Stimulated activated CD4-positive, alpha-beta T cell treated with anti-CD3 and anti-CD28 coated beads, TNF-alpha, amount 100 ng/mL, for 4 hours (primary cell): ENCODE measurements around the gene CHRNE.
A peak's percentile ranks its signal among the peaks of the same experiment; 100 is the strongest.
"Not testable (repeated sequence)": the region's sequence is repeated elsewhere in the genome, so short reads cannot be mapped to it uniquely, and the experiment has no call there.

ENCODE experiments used
- DNase-seq, 3 experiments: peaks; one replicate each; pipeline ENCODE4 v3.0.0-alpha.2; 2020; ENCODE audit warnings: low read depth in 3 of 3

CHRNE gene

DNA sequence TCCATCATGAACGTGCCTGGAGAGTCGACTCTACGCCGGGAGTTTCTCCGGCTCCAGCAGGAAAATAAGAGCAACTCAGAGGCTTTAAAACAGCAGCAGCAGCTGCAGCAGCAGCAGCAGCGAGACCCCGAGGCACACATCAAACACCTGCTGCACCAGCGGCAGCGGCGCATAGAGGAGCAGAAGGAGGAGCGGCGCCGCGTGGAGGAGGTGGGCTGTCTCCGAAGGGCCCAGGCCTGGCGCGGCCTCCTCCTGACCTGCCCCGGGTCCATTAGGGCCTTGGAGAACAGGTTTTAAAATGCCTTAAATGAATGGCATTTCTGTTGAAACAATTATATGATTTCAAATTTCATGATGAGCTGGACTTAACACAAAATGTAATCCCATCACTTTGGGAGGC is 15.3 kb downstream of the CHRNE start:
- DNase-seq: no peak

DNA sequence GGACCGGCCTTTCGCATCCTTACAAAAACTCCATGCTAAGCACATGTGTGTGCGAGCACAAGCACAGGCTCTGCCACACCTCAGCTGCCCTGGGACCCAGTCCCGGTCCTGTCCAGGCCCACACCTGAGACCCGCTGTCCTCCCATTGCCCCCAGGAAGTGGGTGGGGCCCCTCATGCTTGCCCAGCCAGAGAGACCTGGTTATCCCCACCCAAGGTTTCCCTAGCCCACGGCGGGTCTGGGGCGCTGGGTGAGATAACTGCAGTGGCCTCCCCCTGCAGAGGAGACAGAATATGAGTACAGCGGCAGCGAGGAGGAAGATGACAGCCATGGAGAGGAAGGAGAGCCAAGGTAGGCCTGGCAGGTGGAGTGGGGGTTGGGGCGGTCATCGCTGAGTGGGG is 16.1 kb downstream of the CHRNE start:
- no peak for DNase-seq

DNA sequence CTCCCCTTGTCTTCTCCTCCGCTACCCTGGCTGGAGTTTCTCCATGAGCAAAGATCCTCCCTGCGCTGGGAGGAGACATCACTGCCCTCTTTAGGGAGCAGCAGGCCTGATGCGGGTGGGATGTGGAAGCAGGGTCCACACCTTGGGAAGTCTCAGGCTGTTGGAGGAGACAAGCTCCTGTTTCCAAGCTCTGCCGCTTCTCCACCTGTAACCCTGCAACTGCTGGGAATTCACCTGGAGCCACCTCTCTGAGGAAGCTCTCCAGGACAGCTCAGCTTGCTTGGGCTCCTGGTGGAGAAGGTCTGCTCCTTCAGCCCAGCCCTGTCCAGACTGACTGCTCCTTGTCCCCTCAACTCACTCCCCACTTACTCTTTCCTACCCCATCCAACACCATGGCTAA is 18.4 kb downstream of the CHRNE start:
- DNase-seq: no peak

DNA sequence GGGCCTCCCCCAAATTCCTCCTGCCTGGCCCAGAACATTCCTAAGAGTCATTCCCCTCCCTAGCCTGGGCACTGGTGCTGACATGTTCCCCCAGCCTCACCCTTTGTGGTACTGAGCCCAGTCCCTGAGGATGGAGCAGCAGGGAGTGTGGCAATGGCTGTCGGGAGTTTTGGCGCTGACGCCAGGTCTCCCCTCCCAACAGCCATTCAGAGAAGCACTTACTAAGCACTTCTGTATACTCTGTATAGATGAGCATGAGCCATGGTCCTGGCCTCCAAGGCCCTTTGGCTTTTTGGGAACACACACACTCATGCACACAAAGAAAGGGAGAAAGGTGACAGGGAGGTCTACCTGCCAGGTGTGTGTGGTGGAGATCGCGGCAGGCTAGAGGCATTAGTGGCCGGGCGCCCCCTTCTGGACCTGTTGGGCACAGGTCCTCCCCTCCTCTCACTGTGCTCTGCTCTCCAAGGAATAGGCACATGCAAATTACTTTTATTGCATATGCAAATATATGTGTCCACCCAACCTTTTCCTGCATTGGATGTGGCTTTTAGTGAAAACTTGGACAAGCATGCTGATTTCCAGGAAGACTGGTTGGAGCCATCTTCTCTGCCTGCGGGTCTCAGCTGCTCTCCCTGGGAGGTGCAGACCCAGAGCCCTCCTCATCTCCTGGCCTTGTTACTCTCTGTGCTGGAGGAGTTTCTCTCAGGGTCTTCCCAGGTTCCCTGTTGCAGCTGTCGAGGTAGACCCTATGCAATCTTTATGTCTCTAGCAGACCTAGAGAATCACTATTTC is 20.9 kb downstream of the CHRNE start:
- DNase-seq: peak in 2 of 3 experiments; percentile 37 to 53

DNA sequence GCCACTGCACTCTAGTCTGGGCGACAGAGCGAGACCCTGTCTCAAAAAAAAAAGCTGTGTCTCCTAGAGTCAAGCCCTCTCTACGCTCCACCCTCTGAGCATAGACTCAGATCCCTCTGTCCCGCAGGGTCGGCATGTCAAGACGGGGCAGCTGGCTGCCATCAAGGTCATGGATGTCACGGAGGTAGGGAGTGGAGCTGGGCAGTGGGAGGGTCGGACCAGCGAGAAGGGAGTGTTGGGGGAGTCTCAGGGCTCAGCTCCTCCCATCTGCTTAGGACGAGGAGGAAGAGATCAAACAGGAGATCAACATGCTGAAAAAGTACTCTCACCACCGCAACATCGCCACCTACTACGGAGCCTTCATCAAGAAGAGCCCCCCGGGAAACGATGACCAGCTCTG is 22.0 kb downstream of the CHRNE start:
- no peak for DNase-seq

DNA sequence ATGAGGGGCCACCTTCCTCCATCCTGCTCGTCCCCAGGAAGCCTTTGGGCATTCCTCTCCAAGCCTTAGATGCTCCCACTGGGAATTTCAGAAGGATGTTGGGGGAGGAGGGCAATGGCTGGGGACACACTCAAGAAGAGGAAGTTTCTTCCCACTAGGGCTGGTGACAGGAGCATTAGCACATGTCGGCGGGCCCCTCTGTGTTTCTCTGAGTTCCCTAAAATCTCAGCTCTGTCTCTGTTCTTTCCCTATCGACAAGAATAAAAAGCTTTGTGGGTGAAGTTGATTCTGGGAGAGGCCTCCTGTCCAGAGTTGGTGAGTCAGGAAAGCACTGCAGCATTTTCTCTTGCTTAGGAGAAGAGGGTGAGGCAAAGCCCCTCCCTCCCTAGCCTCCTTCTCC is 23.3 kb downstream of the CHRNE start:
- DNase-seq: no peak

DNA sequence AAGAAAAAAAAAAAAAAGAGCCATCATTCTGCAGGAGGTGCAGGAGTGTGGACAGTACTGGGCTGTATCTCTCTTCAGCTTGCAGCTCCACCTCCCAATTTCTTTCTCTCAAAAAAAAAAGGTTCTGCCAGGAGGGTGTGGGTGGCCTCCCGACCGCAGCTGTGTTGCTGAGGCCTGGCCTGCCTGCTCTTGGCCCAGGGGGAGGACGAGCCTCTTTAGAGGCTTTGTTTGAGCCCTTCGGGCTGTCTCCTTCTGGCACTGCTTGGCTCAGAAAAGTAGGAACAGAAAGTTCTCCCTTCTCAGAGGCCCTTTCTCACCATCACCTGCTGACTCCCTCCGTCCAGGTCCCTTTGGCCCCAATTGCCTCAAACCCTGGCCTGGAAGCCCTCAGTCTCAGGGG is 25.8 kb downstream of the CHRNE start:
- no peak for DNase-seq

DNA sequence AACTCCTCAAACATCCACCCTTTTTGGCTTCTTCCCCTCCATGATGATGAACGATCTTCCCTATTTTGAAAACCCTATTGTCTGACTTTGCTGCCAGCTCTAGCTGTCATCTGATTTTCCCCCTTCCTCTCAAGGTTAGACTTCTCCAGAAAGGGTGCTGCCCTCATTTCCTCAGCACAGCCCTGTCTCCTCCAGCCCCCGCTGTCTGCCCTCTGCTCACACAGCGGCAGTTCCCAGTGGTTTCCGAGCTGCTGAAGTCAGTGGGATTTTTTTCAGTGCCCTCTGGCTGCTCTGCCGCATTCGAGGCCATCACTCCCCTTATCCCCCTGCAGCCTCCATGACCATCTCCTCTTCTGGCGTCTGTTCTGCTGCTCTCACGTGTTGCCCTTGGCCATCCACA is 30.1 kb downstream of the CHRNE start:
- DNase-seq: no peak

DNA sequence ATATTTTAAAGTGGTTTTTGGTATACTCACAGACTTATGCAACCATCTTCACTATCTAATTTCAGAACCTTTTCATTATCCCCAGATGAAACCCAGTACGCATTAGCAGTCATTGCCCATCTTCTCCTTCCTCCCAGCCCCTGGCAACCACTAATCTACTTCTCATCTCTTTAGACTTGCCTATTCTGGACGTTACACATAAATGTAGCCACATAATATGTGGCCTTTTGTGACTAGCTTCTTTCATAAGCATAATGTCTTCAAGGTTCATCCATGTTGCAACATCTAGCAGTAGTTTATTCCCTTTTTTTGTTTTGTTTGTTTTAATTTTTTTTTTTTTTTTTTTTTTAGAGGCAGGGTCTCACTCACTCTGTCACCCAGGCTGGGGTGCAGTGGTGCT is 32.0 kb downstream of the CHRNE start:
- no peak for DNase-seq

DNA sequence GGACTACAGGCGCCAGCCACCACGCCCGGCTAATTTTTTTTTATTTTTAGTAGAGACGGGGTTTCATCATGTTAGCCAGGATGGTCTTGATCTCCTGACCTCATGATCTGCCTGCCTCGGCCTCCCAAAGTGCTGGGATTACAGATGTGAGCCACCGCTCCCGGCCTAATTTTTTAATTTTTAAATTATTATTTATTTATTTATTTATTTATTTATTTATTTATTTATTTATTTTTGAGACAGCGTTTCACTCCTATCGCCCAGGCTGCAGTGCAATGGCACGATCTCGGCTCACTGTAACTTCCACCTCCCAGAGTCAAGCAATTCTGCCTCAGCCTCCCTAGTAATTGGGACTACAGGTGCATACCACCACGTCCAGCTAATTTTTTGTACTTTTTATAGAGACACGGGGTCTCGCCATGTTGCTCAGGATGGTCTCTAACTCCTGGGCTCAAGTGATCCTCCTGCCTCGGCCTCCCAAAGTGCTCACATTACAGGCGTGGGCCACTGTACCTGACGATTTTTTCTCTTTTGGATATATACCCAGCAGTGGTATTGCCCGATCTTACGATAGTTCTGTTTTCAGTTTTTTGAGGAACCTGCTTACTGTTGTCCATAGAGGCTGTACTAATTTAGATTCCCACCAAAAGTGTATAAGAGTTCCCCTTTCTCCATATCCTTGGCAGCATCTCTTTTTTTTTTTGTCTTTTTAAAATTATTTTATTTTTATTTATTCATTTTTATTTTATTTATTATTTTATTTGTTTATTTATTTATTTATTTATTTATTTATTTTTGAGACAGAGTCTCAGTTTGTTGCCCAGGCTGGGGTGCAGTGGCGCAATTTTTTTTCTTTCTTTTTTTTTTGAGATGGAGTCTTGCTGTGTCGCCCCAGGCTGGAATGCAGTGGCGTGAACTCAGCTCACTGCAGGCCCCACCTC is 33.6 kb downstream of the CHRNE start:
- DNase-seq: not testable (repeated sequence)

DNA sequence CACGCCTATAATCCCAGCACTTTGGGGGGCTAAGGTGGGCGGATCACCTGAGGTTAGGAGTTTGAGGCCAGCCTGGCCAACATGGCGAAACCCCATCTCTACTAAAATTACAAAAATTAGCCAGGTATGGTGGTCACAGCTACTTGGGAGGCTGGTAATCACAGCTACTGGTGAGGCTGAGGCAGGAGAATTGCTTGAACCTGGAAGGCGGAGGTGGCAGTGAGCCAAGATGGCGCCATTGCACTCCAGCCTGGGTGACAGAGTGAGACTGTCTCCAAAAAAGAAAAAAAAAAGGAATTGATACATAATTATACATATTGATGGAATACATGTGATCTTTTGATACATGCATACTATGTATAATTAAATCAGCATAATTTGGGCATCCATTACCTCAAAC is 35.4 kb downstream of the CHRNE start:
- DNase-seq: not testable (repeated sequence)

DNA sequence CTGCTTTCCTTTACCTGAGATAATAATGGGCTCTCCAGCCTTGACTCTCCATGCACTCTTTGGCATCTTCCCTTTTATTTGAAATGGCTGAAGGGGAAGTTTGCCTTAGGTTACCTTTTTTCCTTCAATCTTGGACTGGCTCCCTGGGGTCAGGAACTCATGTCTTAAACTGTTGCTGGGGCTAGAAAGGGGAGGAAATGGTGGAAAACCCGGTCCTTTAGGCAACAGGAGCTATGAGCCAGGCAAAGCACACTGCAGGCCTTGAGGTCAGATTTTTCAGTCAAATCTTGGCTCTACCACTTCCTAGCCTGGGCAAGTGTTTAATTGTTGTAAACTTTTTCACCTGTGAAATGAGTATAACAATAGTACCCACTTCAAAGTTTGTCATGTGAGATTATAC is 39.6 kb downstream of the CHRNE start:
- DNase-seq: no peak

DNA sequence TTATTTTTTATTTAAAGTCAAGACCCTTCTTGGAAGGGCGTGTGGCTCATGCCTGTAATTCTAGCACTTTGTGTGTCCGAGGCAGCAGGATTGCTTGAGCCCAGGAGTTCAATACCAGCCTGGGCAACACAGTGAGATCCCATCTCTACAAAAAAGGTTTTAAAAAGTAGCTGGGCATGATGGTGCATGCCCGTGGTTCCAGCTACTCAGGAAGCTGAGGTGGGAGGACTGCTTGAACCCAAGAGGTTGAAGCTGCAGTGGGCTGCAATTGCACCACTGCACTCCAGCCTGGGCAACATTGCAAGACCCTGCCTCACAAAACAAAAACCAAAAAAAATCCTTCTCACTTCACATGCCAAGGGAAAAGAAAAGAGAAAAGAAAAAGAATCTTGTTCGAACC is 40.2 kb downstream of the CHRNE start:
- no peak for DNase-seq

DNA sequence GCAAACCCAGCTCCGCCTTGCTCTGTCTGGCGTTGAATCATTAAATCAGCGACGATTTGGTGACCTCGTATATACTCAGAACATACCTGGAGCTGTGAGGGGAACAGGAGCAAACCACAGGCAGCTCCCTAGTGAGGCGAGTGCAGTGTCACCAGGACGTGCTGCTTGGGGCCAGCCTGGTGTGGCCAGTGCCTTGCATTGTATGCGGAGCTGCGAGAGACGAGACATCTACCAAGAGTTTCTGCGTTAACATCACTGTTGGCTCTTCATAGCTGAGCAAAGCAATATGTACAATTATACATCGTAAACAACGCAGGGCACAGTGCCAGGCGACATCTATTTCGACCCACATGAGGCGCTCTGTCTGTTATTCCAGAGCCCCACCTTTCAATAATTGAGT is 41.8 kb downstream of the CHRNE start:
- no peak for DNase-seq

DNA sequence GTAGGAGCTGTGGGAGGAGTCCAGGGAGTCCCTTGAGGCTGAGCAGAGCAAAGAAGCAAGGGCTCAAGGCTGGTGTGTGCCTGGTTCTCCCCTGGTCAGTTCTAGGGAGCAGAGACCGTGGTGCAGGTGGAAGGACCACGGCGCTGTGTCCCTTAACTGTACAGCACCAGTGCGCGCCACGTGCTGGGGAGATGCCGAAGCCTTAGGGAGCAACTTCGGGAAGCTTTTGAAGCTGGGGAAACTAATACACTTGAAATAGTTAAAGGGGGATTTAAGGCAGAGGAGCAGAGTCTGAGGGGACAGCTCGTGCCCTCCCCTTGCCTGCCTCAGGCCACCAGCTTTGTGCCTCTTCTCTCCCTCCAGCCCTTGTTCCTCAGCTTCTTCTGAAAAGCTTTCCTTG is 42.2 kb downstream of the CHRNE start:
- DNase-seq: no peak

DNA sequence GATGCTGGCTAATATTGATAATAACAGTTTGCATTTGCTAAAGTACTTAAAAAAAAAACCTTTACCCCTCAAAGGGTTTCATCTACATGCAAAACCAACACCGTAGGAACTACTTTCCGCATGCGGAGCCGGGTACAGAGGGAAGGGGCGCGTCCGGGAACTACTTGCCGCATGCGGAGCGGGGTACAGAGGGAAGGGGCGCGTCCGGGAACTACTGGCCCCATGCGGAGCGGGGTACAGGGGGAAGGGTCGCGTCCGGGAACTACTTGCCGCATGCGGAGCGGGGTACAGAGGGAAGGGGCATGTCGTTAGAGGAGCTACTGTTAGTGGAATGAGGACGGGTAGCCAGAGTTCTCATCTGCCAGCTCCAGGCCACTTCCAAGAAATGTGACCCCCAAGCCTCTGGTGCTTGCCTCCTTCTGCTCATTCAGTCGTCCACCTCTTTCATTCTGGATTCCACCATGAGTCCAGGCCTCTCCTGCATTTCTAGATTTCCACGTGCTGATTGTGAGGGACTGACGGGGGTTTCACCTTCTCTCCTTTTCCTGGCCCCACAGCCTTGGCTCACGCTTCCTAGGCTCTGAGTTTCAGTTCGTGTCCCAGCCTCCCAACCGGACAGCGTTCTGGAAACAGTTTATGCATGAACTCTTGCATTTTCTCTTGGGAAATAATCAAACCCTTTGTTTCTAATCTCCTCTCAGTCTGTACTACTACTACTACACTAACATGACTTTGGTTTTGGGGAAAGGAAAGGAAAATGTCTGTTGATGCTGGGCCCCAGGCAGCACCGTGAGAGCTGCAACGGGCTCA is 42.9 kb downstream of the CHRNE start:
- DNase-seq: no peak

DNA sequence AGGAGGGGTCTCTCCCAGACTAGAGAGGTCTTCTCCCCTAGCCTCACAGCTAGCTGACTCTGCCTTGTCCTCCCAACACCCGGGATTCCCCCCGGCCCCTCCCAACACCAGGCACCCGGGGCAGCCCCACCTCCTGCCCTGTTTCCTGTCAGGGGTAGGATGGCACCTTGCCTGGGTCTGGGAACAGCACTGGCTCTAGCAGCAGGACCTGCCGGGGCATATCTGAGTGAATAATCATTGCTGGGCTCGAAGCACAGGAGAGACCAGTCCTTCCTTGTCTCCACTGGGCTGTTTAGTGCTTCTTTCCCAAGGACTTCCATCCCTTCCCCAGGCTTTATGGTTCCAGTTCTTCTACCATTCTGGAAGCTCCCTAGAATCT is 44.0 kb downstream of the CHRNE start:
- DNase-seq: no peak

DNA sequence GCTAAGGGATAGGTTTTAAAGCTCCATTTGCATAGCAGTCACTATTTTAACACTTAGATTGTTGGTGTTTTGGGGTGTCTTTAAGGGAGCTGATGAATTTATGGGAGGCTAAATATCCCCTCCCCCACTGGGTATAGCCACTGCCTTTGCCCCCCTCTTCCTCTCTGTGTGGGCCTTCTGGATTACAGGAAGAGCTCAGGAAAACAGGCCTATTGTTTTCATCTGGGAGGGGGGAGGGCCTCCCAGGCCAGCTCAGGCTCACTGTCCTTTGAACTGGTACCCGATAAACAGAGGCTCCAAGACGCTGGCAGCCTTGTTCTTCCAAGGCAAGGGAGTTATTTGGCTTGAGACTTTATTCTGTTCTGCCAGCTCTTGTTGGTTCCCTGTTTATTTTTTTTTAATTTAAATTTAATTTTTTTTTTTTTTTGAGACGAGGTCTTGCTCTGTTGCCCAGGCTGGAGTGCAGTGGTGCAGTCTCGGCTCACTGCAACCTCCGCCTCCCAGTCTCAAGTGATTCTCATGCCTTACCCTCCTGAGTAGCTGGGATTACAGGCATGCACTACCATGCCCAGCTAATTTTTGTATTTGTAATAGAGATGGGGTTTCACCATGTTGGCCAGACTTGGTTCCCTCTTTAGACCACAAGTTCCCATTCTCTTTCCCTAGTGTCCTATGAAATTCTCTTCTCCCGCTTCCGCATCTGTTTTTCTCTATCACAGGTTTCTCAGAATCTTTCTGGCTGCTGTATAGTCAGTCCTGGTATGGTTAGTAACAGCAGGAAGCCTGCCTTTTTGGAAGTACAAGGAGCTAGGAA is 44.6 kb downstream of the CHRNE start:
- DNase-seq: no peak

DNA sequence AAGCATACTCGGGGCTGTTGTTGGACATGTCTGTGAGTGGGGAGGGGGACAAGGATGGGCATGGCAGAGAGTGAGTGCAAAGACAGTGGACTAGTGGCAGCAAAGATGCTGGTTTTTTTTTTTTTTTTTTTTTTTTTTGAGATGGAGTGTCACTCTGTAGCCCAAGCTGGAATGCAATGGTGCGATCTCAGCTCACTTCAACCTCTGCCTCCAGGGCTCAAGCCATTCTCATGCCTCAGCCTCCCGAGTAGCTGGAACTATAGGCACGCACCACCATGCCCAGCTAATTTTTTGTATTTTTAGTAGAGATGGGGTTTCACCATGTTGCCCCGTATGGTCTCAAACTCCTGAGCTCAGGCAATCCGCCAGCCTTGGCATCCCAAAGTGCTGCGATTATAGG is 45.6 kb downstream of the CHRNE start:
- not testable (repeated sequence) for DNase-seq

DNA sequence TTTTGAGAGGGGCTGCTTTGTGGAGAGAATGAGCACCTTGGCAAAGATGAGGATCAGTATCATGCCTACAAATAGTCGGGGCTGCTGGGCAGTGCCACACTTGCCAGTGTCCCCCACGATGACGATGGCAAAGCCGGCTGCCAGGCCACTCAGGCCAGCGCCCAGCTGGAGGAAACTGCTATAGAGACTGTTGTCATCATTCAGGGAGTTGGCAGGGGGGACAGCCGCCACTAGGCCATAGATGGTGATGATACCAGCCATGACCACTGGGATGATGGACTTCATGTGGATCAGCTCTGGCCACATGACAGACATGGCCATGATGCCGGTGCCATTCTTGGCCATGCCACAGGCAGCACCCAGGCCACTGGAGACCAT is 46.0 kb downstream of the CHRNE start:
- DNase-seq: no peak

DNA sequence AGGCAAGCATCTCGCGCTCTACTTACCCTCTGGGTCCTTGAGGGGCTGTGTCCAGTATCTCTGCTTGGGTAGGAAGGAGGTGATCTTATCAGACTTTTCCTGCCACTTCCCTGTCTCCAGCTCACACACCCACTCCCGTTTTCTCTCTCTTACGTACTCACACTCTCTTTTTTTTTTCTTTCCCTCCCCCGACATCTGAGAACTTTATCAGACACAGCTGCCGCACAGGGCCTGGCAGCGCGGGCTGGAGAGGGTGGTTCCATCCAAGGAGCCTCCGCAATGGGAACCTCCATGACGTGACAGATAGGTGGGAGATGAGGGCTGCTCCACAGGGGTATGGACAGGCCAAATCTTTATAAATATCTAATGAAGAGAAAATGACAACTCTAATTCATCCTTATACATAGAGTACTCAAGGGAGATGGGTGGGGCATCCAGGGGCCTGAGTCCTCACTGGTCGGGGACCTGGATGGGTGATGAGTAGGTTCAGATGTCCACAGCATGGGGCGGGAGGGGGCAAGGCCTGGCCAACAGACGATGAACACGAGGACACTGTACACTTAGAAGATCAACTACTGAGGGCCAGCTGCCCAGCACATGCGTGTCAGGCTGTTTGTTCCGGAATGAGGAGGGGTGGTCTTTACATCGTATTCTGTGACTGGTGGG is 46.5 kb downstream of the CHRNE start:
- DNase-seq: no peak
